DMS 273 treated with DMSO at 0.1 percent for 48 hours (cell line): ENCODE data around the gene CXorf49B.
"Not testable (repeated sequence)": the region's sequence is repeated elsewhere in the genome, so short reads cannot be mapped to it uniquely, and the experiment has no call there.

Experiments used
- DNase-seq: peaks from one replicate; lab custom pipeline; 2025; lab: John Stamatoyannopoulos, UW

The CXorf49B gene

GRCh38 chrX:71763049-71763448 is at the start of gene CXorf49B:
CXorf49B (plus strand) TSS chrX:71763349; CDS start chrX:71763424, 75 bp downstream.
- not testable (repeated sequence) for DNase-seq

GRCh38 chrX:71714064-71714463 is 49.1 kb upstream of the CXorf49B start:
- DNase-seq = not testable (repeated sequence)

DNA sequence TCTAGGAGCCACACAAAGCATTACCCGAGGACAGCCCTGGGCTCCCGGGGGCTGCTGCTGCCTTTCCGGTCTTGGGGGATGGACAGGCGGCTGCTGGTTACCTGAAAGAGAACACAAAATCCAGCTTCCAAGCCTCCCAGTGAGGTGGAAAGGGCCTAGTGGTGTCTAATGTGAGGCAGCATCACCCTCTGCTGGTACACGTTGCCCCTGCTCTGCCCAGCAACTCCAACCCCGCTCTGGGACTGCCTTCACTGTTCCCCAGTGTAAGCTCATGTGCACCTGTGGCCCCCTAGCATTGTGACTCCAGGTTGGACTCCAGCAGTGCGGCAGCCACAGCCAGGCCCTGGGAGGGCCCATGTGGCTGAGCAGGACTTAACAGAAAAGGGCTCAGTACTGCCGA is 47.6 kb upstream of the CXorf49B start:
- not testable (repeated sequence) for DNase-seq

- not testable (repeated sequence) for DNase-seq
These were observed 46.8 kb upstream of the CXorf49B start for GRCh38 chrX:71716323-71716722.

DNA sequence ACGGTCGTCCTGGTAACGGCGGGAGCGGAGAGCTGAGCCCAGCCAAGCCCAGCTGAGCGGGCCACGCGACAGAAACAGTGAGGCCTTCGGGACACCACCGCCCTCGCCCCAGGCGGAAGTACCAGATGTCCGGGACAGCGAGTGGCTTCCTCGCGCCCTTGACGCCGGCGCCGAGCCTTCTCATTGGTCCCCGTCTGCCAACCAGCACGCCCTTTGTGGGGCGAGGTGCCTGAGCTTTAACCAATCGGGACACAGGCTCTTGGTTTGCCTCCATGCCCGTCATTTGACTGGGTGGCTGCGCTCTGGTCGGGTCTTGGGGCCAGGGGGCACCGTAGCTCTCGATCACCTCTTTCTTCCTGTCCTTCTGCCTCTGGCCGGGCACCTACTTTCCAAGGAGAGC is 45.0 kb upstream of the CXorf49B start, which contains the start of gene CXorf49:
Gene CXorf49 (minus strand): TSS at position 101 of the 400 bp plus-strand sequence. CDS start 134 bp downstream, outside the sequence.
- DNase-seq = not testable (repeated sequence)

DNA sequence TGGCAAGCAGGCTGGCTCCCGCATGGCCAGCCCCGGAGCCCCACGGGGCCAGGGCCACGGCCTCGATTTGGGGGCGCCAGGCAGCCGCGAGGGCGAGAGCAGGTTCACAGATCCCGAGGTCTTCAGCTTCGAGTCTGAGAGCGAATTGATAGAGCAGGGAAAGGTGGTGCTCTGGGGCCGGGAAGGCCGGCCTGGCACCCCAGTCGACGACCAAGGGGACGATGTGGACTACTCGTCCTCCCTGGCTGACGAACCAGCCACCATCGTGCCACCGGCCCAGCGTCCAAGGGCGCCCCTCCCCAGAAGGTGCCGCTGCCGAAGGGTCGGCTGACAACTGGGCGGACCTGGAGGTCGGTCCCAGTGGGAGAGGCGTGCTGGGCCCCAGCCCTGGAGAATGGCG is 44.0 kb upstream of the CXorf49B start:
- DNase-seq = not testable (repeated sequence)

- not testable (repeated sequence) for DNase-seq
These were observed 42.8 kb upstream of the CXorf49B start for GRCh38 chrX:71720289-71720886.

DNA sequence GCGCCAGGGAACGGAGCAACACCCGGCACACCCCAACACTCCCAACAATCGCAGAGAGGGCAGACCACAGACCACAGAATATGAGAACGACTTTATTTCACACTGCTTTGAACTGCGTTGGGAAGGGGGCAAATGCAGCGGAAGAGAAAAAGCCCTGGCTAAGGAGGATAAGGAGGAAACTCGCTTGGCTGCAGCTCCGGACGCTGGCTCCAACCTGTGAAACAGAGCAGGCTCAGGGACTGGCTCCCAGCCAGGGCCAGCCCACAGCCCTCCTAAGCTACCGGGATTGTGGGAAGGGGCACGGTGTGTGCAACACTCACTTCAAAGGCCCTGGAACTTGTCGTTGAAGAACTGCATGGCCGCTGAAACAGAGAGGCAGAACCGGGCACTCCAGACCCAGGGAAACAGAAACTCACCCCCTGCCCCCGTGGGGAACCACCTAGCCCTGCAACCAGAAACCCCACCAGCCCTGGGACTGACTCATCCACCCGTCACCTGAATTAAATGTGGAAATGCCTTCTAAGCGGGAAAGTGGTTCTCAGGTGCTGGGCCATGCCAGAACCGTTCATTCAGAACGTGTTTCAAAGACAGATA is 2.4 kb upstream of the CXorf49B start:
- not testable (repeated sequence) for DNase-seq

DNA sequence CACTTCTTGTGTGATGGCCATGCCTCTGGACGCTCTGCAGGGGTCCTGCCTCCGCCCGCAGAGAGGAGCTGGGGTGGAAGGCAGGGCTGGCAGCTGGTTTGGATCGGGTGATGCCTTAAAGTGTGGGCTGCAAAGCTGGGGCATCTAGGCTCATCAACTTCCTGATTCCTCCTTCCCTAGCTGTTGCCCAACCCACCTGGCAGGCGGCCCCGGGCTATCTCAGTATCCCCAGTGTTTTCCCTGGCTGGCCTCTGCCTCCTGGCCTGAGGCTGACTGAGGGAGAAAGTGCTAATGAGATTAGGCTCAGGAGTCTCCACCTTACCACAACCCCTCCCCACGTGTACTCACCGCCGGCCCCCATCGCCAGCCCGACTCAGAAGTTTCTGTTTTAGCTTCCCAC is 1.7 kb downstream of the CXorf49B start:
- DNase-seq = not testable (repeated sequence)

DNA sequence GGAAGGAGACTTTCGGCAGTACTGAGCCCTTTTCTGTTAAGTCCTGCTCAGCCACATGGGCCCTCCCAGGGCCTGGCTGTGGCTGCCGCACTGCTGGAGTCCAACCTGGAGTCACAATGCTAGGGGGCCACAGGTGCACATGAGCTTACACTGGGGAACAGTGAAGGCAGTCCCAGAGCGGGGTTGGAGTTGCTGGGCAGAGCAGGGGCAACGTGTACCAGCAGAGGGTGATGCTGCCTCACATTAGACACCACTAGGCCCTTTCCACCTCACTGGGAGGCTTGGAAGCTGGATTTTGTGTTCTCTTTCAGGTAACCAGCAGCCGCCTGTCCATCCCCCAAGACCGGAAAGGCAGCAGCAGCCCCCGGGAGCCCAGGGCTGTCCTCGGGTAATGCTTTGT is 2.5 kb downstream of the CXorf49B start:
- not testable (repeated sequence) for DNase-seq

- not testable (repeated sequence) for DNase-seq
These were observed 4.0 kb downstream of the CXorf49B start for GRCh38 chrX:71767134-71767533.

DNA sequence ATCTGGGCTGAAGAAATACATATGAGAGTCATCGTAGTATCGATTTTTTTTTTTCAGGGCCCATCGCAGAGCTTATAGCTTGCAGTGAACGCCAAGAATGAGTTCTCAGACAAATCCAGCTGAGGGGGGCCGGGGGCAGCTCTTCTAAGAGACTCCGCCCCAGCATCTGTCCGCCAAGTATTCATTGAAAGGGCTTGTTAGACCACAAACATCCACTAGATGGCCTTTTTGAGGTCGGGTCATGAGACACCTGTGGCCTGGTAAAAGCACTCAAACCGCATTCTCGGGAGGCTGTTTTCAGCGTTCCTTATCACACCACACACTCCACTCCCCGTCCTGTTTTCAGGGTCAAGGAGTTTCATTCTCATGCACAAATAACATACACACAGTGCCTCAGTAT is 15.2 kb downstream of the CXorf49B start:
- DNase-seq = not testable (repeated sequence)

- DNase-seq = not testable (repeated sequence)
These were observed 19.2 kb downstream of the CXorf49B start for GRCh38 chrX:71782225-71782949.

DNA sequence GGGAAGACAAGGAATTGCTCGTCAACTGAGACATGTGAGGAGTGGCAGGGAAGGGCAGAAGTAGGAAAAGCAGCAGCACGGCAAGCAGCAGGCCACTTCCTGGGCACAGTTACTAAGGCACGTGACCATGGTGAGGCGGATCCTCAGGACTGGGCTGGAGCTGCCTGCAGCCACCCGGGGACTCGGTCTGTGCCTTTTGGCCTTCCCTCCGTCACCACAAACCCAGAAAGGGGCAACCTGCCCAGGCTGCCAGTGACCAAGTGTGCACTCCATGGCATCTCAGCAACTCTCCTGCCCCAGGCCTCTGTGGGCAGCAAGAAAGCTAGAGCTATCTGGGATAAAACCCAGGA is 19.8 kb downstream of the CXorf49B start:
- not testable (repeated sequence) for DNase-seq

DNA sequence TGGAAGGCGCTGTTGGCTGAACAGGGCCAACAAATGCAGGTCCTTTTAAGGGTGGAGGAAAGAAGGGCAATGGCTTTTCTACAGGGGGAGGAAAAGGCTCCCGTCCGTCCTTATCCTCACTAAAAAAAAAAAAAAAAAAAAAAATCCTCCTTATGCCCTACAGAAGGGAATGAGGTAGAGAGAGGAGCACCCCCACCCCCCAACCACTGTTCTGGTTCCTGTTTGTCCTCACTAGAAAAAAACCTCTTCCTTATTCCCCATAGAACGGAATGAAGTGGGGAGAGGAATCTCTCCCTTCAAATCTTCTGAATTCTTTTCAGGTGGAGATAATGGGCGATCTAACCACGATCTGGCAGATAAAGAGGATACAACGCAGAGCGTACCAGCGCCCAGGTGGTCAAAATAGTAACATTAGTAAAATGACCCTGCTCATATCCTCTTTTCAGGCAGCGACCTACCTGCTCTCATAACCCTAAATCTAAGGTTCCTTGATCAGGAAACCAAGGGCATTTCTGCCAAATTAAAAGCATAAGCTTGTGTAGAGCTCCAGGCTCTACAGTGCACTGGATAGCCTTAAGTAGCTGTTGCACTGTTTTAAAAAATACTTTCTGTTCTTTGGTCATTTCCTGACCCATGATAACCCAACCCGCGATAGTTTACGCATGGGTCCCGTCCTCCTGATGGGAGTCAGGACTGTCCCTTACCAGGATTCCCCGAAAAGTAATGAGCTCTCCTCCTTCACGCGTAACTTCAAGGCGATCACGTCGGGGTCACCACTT is 20.6 kb downstream of the CXorf49B start:
- not testable (repeated sequence) for DNase-seq

- DNase-seq = not testable (repeated sequence)
These were observed 21.3 kb downstream of the CXorf49B start for GRCh38 chrX:71784348-71784983.

GRCh38 chrX:71806450-71806849 is 43.3 kb downstream of the CXorf49B start:
- DNase-seq = not testable (repeated sequence)

- DNase-seq = no peak
These were observed 46.7 kb downstream of the CXorf49B start for GRCh38 chrX:71809886-71810285.

DNA sequence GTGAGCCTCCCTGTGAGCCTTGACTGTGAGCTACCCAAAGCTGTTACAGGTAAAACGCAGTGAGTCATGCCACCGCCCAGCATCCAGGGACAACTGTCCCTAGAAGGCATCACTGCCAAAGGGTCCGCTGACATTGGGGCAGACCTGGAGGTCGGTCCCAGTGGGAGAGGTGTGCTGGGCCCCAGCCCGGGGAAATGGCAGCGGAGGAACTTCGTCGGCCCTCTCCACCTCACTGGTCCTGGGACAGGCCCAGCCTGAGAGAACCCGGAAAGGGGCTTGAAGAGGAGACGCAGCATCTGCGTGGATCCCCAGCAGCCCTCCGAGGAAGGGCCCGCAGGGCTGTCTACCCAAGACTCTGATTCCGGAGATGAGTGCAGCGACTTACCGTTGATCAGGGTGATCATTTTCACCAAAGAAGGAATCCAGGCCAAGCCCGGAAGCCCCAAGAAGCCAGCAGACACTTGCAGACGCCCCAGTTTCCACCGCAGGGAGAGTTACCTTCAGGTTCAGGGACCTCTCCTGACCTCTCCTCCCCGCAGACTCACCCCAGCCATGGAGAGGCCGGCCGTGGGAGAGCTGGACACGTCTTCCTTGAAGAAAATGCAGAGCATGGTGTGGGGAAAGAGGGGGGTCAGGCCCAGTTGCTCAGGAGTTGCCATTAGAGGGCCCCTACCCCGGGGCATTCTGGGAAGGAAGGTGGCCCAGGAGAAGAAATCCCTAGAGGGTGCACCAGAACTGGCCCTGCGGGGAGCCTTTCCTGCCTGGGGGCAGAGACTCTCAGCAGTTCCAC is 51.2 kb downstream of the CXorf49B start:
- DNase-seq = no peak

DNA sequence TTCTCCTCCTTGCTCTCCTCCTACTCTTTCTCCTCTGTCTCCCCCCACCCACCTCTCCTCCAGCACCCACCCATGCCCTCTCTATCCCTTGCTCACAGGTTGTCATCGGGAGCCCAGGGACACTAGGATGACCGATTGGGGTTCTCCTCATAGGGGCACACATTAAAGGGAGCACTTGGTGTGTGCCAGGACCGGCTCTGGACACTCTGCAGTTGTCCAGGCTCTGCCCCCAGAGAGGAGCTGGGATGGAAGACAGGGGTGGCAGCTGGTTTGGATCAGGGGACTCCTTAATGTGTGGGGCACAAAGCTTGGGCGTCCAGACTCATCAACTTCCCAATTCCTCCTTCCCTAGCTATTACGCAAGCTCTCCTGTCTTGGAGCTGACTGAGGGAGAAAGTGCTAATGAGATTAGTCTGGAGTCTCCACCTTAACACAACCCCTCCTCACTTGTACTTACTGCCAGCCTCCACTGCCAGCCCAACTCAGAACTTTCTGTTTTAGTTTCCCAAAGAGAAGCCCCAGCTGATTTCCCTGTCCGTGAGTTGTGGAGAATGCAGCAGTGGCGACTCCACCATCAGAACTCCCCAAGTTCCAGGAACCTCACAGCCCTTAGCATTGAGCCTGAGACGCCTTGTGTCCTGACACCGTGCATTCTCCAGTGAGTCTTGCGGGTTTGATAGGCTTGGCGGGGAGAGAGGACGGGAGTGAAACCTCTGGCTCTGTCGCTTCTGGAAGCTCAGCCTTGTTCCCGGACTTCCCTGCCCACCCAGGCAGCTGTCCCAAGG is 52.2 kb downstream of the CXorf49B start:
- DNase-seq = no peak
